A673 (cell line): Measurements from ENCODE around the gene GABRA5. TPM values are rescaled to one million over a fixed set of nuclear protein-coding genes. Genes with fewer than 3 reads are reported as not detected.

Source experiments
- BruUV-seq: library from RNA; stranded (reverse); fragments of 400-500 nt; replicated peaks from 2 replicates; lab custom pipeline; 2021; lab: Mats Ljungman, UMichigan
- CTCF ChIA-PET: fragments of 300-600 bp; sonication (Branson Sonifier 250); formaldehyde crosslinking; loops from one replicate; lab custom pipeline; 2022; ENCODE audit warnings: antibody characterized with exemption; lab: Charles Lee
- POLR2A ChIA-PET: fragments of 300-600 bp; sonication (Branson Sonifier 250); formaldehyde crosslinking; loops from one replicate; lab custom pipeline; 2022; ENCODE audit warnings: antibody characterized with exemption; ENCODE audit not compliant: low non-redundant PET; lab: Charles Lee
- DNase-seq: peaks from one replicate; pipeline ENCODE4 v3.0.0-alpha.2; 2015; ENCODE audit warnings: low spot score
- H3K27ac ChIP-seq: fragments of 200-600 bp; sonication (generic); 2 replicates; pipeline ENCODE4 v1.5.1; 2016; ENCODE audit warnings: mixed run types, low read depth, mild to moderate bottlenecking, mixed read lengths, antibody characterized with exemption, low read length; ENCODE audit not compliant: poor library complexity, severe bottlenecking
- H3K27me3 ChIP-seq: fragments of 200-600 bp; sonication (generic); replicated peaks from 2 replicates; pipeline ENCODE4 v1.6.1; 2017; ENCODE audit warnings: mixed run types, low read depth, mild to moderate bottlenecking, mixed read lengths, antibody characterized with exemption, low read length; ENCODE audit not compliant: insufficient read depth, poor library complexity
- H3K36me3 ChIP-seq: fragments of 200-600 bp; sonication (generic); 2 replicates; pipeline ENCODE4 v1.6.1; 2016; ENCODE audit warnings: mixed run types, mild to moderate bottlenecking, mixed read lengths, antibody characterized with exemption, low read length; ENCODE audit not compliant: insufficient read depth, poor library complexity, severe bottlenecking
- H3K4me1 ChIP-seq: fragments of 200-600 bp; sonication (generic); 2 replicates; pipeline ENCODE4 v1.6.1; 2017; ENCODE audit warnings: mixed run types, mild to moderate bottlenecking, mixed read lengths, antibody characterized with exemption, low read length; ENCODE audit not compliant: insufficient read depth, poor library complexity, severe bottlenecking
- H3K4me3 ChIP-seq: fragments of 200-600 bp; sonication (generic); 2 replicates; pipeline ENCODE4 v1.5.1; 2016; ENCODE audit warnings: low read depth, mixed run types, mild to moderate bottlenecking, mixed read lengths, low read length; ENCODE audit not compliant: poor library complexity, severe bottlenecking
- H3K9me3 ChIP-seq: fragments of 200-600 bp; sonication (generic); 2 replicates; pipeline ENCODE4 v1.6.1; 2016; ENCODE audit warnings: mixed run types, low read depth, mild to moderate bottlenecking, mixed read lengths, antibody characterized with exemption, low read length; ENCODE audit not compliant: poor library complexity, severe bottlenecking
- CTCF ChIP-seq: fragments of 300-800, 200-600 bp; sonication (generic); conservative IDR thresholded peaks from 2 replicates; pipeline ENCODE4 v1.5.1; 2017; ENCODE audit warnings: low read depth, mild to moderate bottlenecking, antibody characterized with exemption, low read length, moderate library complexity, mixed read lengths
- EZH2 ChIP-seq: fragments of 200-600 bp; sonication (generic); IDR thresholded peaks from 2 replicates; pipeline ENCODE4 v1.6.1; 2017; ENCODE audit warnings: borderline replicate concordance, low read depth, mild to moderate bottlenecking, mixed read lengths, antibody characterized with exemption, low read length; ENCODE audit not compliant: poor library complexity, severe bottlenecking
- intact Hi-C: fragments of 100-400 bp; cut with micrococcal nuclease; formaldehyde crosslinking; loops from one replicate; pipeline ENCODE4 v1.10.0; 2022; ENCODE audit not compliant: unreplicated experiment
- total RNA-seq: library from RNA; stranded (reverse); gene quantifications from 2 replicates; pipeline ENCODE4 v1.2.3, GENCODE V29; 2021

The GABRA5 gene
- total RNA-seq, 1 experiment from 2014 or later: not detected

GRCh38 chr15:26954403-26954802 is 87.5 kb downstream of the GABRA5 start:
- Histone ChIP-seq H3K4me3 (no peak overlapping the region), H3K27me3 (no peaks in the 10 kb centered on the region), H3K4me1 (no peaks in the 10 kb centered on the region), H3K27ac (no peak overlapping the region), H3K36me3 (no peaks in the 10 kb centered on the region), H3K9me3 (peaks cover 52% of the 10 kb centered on the region)
- POLR2A ChIA-PET: no interaction called here
- CTCF ChIA-PET: no interaction called here
- TF ChIP-seq CTCF (no peak), EZH2 (no peak)
- intact Hi-C loops: no loop called here
- BruUV-seq: no TSS peak
- no peak for DNase-seq

GRCh38 chr15:26967719-26968269 is 100.9 kb downstream of the GABRA5 start:
- H3K9me3 ChIP-seq: peaks cover 11% of the 10 kb centered on the region
- intact Hi-C loops: no loop called here
- CTCF ChIA-PET: no interaction called here
- no peaks in the 10 kb centered on the region for H3K4me1 ChIP-seq
- no peak overlapping the region for H3K27ac ChIP-seq
- no TSS peak for BruUV-seq
- H3K36me3 ChIP-seq: no peaks in the 10 kb centered on the region
- no peak for DNase-seq
- H3K27me3 ChIP-seq: no peaks in the 10 kb centered on the region
- TF ChIP-seq CTCF (no peak), EZH2 (no peak)
- H3K4me3 ChIP-seq: no peak overlapping the region
- POLR2A ChIA-PET: no interaction called here

GRCh38 chr15:26968806-26969205 is 101.9 kb downstream of the GABRA5 start:
- intact Hi-C loops: no loop called here
- peaks cover 11% of the 10 kb centered on the region for H3K9me3 ChIP-seq
- H3K4me3 ChIP-seq: no peak overlapping the region
- no peaks in the 10 kb centered on the region for H3K27me3 ChIP-seq
- H3K4me1 ChIP-seq: no peaks in the 10 kb centered on the region
- no peak for TF ChIP-seq CTCF
- TF ChIP-seq EZH2: no peak
- H3K36me3 ChIP-seq: no peaks in the 10 kb centered on the region
- H3K27ac ChIP-seq: no peak overlapping the region
- DNase-seq: no peak
- no TSS peak for BruUV-seq
- ChIA-PET POLR2A (no interaction called here), CTCF (no interaction called here)
